ENCODE data around the gene SMARCE1. TPM values are rescaled to one million over a fixed set of nuclear protein-coding genes. Genes with fewer than 3 reads are reported as not detected.
"Not testable (repeated sequence)": the region's sequence is repeated elsewhere in the genome, so short reads cannot be mapped to it uniquely, and the experiment has no call there.

The SMARCE1 gene
- total RNA-seq, 1 donor from 2014 or later: 109 TPM

GRCh38 chr17:40610359-40610758, 37.3 kb downstream of the SMARCE1 start:
- no peak for DNase-seq

- no peak for DNase-seq
These were observed 39.5 kb downstream of the SMARCE1 start for GRCh38 chr17:40608061-40608581.

GRCh38 chr17:40607641-40608040, 40.0 kb downstream of the SMARCE1 start:
- DNase-seq: no peak

DNA sequence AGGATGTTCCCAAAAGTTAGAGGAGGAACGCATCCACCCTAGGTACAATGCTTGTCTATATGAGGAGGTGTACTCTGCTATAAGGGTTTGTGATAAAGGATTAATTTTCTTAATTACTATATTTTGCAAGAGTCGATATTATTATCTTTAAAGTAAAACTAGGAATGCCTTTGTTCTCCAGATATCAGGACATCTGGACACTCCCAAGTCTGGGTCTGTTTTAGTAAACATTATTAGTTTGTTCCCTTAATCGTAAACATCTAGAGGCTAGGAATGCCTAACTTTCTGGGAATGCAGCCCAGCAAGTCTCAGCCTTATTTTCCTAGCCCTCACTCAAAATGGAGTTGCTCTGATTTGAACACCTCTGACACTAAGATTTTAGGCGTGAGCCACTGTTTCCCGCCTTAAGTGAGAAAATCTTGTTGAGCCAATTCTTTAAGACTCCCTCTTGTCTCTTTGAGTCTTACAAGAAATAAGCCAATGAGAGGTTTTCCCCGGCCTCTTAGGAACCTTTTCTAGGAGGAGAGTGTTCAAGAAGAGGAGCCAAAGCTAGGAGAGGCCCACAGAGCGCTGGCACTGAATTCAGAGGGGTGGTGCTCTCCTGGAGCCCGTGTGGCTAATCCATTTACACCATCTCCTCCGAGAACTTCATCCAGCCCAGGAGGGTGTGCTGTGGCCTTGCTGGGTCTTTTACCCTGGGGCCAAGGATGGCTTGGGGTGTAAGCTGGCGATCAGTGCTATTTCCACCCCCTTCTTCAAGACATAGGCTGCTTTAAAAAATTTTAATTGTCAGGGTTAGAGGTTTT, 40.9 kb downstream of the SMARCE1 start:
- DNase-seq: no peak

DNA sequence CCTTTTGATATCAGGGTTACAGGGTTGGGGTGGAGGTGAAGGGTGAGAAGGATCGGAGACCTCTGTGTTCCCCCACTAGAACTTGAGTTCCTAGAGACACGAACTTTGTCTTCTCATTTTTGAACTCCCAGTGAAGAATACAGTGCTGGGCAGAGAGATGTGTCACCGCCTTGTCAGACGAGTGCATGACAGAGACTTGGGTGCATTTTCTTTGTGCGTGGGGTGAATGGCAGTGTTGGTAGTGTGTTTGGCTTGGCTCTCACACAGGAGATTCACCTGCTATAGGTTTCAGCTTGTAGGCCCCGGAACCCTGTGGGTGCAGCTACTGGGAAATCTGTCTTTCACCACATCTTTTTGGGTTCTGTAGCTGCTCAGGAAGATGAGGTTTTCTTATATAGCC, 42.3 kb downstream of the SMARCE1 start:
- DNase-seq: no peak

- no peak for DNase-seq
These were observed 43.1 kb downstream of the SMARCE1 start for GRCh38 chr17:40604327-40605080.

GRCh38 chr17:40602445-40603443, 44.9 kb downstream of the SMARCE1 start:
- DNase-seq: no peak

- no peak for DNase-seq
These were observed 47.1 kb downstream of the SMARCE1 start for GRCh38 chr17:40600486-40601046.

- no peak for DNase-seq
These were observed 48.2 kb downstream of the SMARCE1 start for GRCh38 chr17:40599468-40599763.

DNA sequence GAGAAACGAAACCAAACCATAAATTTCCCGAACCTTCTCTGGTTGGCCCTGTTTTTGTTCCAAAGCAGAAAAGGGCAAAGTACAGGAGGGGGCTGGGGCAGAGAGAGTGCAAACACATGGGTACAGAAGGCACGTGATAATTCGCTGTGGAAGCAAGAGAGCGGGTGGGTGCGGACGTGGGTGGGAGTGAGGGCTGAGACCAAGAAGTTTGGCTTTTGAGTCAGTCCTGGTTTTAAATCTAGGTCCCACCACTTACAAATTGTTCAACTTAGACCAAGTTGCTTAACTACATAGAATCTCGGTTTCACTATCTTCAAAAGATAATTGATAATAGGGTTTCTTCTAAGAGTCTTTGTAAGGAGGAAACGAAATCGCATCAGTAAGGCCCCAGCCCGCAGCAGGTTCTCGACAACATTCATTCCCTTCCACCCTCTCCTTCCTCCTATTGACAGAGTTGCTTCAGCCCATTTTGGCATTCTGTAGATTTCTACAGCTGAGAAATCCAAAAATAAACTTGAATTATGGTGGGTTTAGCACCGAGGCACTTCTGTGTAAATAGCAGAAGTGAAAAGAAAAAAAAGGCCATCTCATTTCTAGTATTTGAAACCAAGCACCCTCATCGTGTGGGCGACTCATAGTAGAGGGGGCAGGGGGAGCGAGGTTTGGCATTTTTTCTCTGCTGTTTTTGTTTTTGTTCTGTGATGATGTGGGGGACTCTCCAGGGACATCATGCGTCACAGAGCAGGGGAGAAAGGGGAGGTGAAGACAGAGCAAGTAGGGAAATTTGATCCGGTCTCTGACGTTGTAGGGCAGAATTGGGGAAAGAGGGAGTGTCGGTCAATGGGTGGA, 48.8 kb downstream of the SMARCE1 start:
- DNase-seq: no peak

DNA sequence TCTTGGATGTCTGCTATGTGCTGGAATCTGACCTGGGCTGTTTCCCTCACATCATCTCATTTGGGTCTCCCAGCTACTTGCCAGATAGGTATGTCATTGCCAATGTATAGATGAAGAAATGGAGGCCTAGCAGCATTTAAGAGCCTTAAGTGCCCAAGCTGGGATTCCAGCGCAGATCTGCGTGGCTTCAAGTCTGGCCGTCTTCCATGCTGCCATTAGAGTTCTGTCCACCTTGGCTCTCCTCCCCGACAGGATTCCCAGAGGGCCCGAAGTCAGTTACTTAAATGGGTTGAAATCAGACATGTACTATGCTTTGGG, 49.4 kb downstream of the SMARCE1 start:
- no peak for DNase-seq

DNA sequence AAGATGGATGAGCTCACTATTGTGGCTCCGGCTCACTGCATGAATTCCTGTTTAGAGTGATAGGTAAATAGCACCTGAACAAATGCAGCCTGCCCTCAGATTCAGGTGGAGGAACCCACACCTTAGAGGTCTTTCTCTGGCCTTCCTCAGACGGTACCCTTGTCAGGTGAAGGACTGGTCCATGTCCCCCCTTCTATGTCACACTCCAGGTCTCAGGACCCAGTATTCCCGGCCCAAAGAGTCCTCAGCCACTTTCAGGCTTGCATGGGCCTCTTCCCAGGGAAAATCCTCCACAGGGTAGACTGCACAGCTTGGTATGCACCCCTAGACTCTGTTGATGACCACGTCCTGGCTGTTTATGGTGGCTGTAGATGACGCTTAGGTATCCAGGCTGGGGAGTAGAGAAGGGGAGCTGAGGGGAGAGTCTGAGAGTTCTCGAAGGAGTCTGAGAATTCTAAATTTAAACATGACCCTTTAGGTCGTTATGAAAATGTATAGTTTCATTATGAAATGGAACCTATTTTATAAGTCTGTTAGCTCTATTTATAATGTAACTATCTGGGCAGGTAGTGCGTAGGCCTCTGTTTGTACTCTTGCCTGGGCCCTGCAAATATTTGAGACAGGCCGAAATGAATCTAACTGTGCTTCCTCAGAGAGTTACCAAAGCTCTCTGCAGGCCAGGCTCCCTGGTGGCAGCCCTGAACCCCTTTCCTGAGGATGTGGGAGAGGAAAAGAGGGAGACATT, 49.9 kb downstream of the SMARCE1 start:
- DNase-seq: no peak

DNA sequence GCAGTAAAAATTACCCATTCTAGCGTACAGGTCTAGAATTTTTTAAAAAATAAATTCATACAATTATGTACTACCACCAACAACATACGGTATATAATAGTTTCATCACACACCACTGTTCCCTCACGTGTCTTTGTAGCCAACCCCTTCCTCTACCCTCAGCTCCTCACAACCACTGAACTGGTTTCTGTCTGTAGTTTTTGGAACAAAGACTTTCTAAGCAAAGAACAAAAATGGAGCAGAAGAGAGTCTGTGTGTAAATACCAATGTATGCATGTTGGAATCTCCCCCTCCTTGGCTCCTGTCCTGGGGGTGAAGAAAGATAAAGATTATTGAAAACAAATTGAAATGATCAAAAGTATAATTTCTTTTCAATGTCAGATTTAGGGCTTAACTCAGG, 50.5 kb downstream of the SMARCE1 start:
- no peak for DNase-seq

DNA sequence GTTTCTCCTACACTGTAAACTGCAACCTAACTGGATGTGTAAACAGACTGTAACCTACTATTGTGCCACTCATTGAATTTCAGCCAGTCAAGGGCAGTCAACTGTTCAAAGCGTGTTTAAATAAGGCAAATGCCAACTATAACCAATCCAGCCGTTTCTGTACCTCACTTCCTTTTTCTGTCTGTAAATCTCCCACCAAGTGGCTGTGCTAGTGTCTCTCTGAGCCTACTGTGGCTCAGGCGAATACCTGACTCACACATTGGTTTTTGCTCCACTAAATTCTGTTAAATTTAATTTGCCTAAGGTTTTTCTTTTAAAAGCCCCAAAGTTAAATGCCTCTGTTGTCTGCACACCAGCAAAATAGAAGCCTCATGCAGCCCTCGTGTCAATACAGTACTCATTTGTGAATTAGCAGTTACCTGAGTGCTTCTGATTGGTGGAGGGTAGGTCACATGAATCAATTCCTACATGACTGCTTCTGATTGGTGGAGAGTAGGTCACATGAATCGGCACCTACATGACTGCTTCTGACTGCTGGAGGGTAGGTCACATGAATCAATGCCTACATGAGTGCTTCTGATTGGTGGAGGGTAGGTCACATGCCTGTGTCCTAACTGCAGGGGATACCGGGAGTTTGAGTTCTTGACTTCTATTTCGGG, 51.2 kb downstream of the SMARCE1 start:
- no peak for DNase-seq

- no peak for DNase-seq
These were observed 56.9 kb downstream of the SMARCE1 start for GRCh38 chr17:40590742-40591141.

GRCh38 chr17:40588552-40588951, 59.1 kb downstream of the SMARCE1 start:
- DNase-seq: no peak

DNA sequence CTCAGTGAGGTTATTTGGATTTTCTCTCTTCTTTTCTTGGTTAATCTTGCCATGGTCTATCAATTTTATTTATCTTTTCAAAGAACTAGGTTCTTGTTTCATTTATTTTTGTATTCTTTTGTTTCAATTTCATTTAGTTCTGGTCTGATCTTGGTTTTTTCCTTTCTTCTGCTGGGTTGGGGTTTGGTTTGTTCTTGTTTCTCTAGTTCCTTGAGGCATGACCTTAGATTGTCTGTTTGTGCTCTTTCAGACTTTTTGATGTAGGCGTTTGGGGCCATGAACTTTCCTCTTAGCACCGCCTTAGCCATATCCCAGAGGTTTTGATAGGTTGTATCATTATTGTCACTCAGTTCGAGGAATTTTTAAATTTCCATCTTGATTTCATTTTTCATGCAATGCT, 61.4 kb downstream of the SMARCE1 start:
- DNase-seq: not testable (repeated sequence)

DNA sequence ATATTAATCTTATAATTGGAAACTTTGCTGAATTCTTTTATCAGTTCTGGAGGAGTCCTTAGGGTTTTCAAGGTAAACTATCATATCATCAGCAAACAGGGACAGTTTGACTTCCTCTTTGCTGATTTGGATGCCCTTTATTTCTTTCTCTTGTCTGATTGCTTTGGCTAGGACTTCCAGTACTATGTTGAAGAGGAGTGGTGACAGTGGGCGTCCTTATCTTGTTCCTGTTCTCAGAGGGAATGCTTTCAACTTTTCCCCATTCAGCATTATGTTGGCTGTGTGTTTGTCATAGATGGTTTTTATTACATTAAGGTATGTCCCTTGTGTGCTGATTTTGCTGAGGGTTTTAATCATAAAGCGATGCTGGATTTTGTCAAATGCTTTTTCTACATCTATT, 62.7 kb downstream of the SMARCE1 start:
- not testable (repeated sequence) for DNase-seq

DNA sequence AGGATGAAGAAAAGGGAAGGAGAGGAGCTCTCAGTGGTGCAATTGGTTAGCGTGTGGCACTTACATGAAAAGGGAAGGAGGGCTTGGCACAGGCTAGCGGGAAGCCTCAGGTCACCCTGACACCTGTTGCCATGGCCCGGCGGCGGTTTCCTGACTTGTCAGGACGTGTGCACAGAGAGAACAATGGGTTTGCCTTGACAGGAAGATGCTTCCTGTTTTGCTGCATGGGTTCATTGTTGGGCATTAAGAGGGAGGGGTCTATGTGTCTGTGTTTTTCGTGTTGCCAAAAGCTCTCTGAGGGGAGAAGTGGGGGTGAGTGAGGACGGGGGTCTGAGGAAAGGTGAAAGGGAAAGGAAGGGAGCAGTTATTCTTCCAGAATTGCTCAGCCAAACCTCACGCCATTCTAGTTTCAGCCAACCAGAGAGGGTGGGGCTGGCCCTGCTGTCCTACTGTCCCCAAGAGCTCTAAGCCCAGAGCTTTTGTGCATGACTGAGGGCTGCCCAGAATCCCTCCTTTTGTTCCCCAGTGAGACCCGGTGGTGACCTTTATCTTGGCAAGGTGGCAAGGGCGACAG, 65.2 kb downstream of the SMARCE1 start:
- no peak for DNase-seq

GRCh38 chr17:40580140-40580539, 67.5 kb downstream of the SMARCE1 start:
- no peak for DNase-seq
